Measurements from ENCODE around the gene CATSPER1.

The CATSPER1 gene

DNA sequence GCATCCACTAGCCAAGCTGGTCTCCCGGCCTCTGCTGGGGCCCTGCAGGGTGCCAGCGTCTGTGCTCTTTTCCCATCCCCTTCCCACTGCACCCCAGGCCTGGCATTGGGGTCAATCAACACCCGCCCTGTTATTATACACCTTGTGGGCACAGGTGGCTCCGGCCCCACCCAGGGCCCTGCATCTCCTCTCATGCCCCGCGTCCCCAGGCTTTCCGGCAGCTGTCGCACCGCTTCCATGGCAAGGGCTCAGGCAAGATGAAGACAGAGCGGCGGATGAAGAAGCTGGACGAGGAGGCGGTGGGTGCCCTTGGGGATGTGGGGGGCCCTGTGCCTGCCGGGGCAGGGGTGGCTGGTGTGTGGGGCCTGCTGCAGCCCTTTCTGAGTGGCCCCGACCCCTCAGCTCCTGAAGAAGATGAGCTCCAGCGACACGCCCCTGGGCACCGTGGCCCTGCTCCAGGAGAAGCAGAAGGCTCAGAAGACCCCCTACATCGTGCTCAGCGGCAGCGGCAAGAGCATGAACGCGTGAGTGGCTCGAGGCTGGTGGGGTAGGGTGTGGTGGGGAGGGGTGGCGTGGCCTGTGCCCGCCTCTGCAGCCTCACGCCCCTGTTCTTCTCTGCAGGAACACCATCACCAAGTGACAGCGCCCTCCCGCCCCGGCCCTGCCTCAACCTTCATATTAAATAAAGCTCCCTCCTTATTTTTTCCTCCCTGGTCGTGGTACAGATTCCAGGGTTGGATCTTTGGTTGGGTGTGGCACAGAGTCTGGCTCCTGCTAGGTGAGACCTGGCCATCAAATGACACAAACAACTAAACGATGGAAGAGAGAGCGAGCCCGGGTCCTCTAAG, 47.7 kb downstream of the CATSPER1 start:
- Mint-ChIP-seq H3K27ac (no peak overlapping the region), H3K36me3 (peaks cover 47% of the 10 kb centered on the region), H3K27me3 (no peaks in the 10 kb centered on the region), H3K9me3 (no peaks in the 10 kb centered on the region), H3K4me1 (no peaks in the 10 kb centered on the region), H3K4me3 (no peak overlapping the region)
- no peak for ATAC-seq

- H3K27ac Mint-ChIP-seq, result no peak overlapping the region
- peaks cover 55% of the 10 kb centered on the region for H3K36me3 Mint-ChIP-seq
- H3K4me1 Mint-ChIP-seq, result no peaks in the 10 kb centered on the region
Observed at GRCh38 chr11:65977621-65978390, 48.5 kb downstream of the CATSPER1 start.

DNA sequence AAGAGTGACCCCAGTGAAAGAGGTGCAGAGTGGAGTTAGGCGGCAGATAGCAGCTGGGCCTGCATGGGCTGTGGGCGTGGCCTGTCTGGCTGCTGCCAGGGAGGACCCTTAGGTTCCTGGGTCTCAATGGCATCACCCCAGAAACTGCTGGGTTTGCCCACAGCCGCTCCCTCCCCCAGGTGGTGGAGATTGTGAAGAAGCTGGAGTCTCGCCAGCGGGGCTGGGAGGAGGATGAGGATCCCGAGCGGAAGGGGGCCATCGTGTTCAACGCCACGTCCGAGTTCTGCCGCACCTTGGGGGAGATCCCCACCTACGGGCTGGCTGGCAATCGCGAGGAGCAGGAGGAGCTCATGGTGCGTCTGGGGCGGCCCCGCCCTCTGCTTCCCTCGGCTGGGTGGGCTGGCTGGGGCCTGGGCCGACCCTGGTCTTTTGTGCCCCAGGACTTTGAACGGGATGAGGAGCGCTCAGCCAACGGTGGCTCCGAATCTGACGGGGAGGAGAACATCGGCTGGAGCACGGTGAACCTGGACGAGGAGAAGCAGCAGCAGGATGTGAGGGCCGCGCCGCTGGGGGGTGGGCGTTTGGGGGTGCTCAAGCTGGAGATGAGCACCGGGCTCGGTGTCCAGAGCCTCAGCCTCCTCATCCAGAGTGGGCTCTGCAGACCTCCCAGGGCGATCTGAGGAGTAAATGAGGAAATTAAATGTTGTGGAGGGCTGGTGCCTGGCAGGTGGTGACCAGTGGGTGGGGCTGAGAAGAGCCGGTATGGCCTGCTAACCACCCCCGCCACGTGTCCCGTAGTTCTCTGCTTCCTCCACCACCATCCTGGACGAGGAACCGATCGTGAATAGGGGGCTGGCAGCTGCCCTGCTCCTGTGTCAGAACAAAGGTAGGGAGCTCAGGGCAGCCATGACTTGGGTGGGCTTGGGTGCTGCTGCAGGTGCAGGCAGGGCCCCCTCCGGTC, 49.8 kb downstream of the CATSPER1 start:
- no peaks in the 10 kb centered on the region for H3K27me3 Mint-ChIP-seq
- H3K4me3 Mint-ChIP-seq, result no peak overlapping the region
- no peak for ATAC-seq
- no peaks in the 10 kb centered on the region for H3K4me1 Mint-ChIP-seq
- H3K9me3 Mint-ChIP-seq, result no peaks in the 10 kb centered on the region
- H3K27ac Mint-ChIP-seq, result no peak overlapping the region
- peaks cover 68% of the 10 kb centered on the region for H3K36me3 Mint-ChIP-seq

More at GRCh38 chr11:65977621-65978390, 48.5 kb downstream of the CATSPER1 start:
- Mint-ChIP-seq H3K9me3 (no peaks in the 10 kb centered on the region), H3K27me3 (no peaks in the 10 kb centered on the region), H3K4me3 (no peak overlapping the region)
- no peak for ATAC-seq

- Mint-ChIP-seq H3K4me1 (no peaks in the 10 kb centered on the region), H3K27me3 (no peaks in the 10 kb centered on the region), H3K27ac (peak overlapping the region; percentile 11), H3K9me3 (no peaks in the 10 kb centered on the region), H3K4me3 (no peak overlapping the region), H3K36me3 (peaks cover 70% of the 10 kb centered on the region)
- no peak for ATAC-seq
Observed at GRCh38 chr11:65975771-65976170, 50.5 kb downstream of the CATSPER1 start.

DNA sequence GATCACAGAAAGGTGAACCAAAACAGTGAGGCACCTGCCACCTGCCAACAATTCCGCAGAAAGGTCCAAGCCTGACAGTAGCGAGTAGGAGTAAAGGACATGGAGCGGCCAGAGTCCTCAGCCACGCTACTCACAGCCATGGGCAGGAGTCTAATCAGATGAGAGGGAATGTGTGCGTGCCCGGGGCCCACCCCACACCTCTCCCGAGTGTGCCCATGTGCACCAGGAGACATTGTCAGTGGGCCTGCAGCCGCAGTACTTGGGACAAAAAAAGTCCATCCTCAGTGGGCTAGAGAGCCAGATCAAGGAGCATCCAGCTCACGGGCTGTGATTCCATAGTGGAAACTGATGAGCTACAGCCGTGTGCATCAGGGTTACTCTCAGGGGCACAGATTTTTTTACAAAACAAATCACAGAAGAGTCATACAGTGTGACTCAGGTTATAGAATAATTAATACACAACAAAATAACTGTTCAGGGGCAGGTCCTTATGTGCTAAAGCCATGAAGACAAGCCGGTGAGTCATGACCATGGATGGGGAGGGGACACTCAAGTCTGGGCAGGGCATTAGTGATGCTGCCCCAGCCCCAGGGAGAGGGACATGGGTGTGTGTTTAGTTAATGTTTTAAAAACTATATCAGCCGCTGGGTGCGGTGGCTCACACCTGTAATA, 52.7 kb downstream of the CATSPER1 start:
- H3K4me1 Mint-ChIP-seq, result peaks cover 13% of the 10 kb centered on the region
- no peaks in the 10 kb centered on the region for H3K27me3 Mint-ChIP-seq
- H3K4me3 Mint-ChIP-seq, result no peak overlapping the region
- H3K36me3 Mint-ChIP-seq, result peaks cover 77% of the 10 kb centered on the region
- no peaks in the 10 kb centered on the region for H3K9me3 Mint-ChIP-seq
- ATAC-seq, result no peak
- H3K27ac Mint-ChIP-seq, result no peak overlapping the region

DNA sequence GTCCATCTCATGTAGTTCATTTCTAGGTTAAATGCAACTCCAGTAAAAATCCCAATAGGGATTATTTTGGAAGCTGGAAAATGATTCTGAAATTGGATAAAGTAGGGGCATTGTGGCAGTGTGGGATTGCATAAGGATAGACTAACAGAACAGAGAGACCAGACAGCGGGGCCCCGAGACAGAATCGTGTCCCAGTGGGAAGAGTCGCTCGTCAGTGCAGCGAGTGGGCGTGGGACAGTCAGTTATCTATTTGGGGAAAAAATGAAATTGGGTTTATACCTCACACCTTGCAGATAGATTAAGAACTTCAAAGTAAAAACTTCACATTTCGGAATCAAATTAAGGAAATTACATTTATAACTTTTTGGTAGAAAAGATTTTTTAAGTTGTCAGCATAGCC, 54.2 kb downstream of the CATSPER1 start:
- Mint-ChIP-seq H3K4me3 (no peak overlapping the region), H3K27me3 (no peaks in the 10 kb centered on the region), H3K9me3 (no peaks in the 10 kb centered on the region), H3K4me1 (peaks cover 14% of the 10 kb centered on the region), H3K36me3 (peaks cover 70% of the 10 kb centered on the region), H3K27ac (no peak overlapping the region)
- ATAC-seq, result no peak

- Mint-ChIP-seq H3K36me3 (peaks cover 81% of the 10 kb centered on the region), H3K27ac (peak overlapping the region; percentile 14), H3K4me1 (peaks cover 22% of the 10 kb centered on the region), H3K9me3 (no peaks in the 10 kb centered on the region), H3K27me3 (no peaks in the 10 kb centered on the region), H3K4me3 (no peak overlapping the region)
- no peak for ATAC-seq
Observed at GRCh38 chr11:65968600-65969482, 57.4 kb downstream of the CATSPER1 start.

DNA sequence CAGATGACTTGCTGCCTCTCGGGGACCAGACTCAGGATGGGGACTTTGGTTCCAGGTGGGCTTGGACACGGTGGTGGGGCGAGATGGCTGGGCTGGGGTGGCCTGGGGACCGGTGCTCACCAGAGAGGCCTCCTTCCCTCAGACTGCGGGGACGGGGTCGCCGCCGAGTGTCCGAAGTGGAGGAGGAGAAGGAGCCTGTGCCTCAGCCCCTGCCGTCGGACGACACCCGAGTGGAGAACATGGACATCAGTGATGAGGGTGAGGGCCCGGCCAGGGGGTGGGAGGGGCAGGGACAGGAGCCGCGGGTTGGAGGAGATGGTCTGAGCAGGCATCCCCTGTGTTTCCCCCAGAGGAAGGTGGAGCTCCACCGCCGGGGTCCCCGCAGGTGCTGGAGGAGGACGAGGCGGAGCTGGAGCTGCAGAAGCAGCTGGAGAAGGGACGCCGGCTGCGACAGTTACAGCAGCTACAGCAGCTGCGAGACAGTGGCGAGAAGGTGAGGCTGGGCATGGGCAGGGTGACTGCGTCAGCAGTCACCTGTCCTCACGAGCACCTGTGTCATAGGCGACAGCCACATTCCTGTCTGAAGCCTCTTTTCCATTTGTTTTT, 58.8 kb downstream of the CATSPER1 start:
- no peaks in the 10 kb centered on the region for H3K9me3 Mint-ChIP-seq
- no peak overlapping the region for H3K4me3 Mint-ChIP-seq
- peaks cover 81% of the 10 kb centered on the region for H3K36me3 Mint-ChIP-seq
- no peak for ATAC-seq
- H3K27ac Mint-ChIP-seq, result no peak overlapping the region
- peaks cover 36% of the 10 kb centered on the region for H3K4me1 Mint-ChIP-seq
- no peaks in the 10 kb centered on the region for H3K27me3 Mint-ChIP-seq

Measured in stimulated activated memory B cell treated with anti-CD40 and anti-IgM and Interleukin-4, amounts not matched to agents 10 μg/mL and 1 μg/mL and 100 μg/mL, for 72 hours (primary cell).